Activated CD4-positive, alpha-beta T cell treated with anti-CD3 and anti-CD28 coated beads, Interleukin-2, amount 50 U/mL, for 24 hours (primary cell): ENCODE data around the gene ACADSB.

Experiments used
- DNase-seq, 2 donors: peaks; one replicate each; pipeline ENCODE4 v3.0.0-alpha.2; 2020; ENCODE audit warnings: low read depth in 1 of 2, low spot score in 1 of 2

Gene ACADSB

GRCh38 chr10:123008355-123009104 is at the start of gene ACADSB, which contains the start of gene IKZF5:
Gene ACADSB, plus strand, starts transcription at chr10:123009006. Its CDS starts 24 bp downstream, at chr10:123009030.
Gene IKZF5, minus strand, starts transcription at chr10:123008795. Its CDS starts 10,170 bp downstream, at chr10:122998625.
- peak; percentile 83 to 96 for DNase-seq

DNA sequence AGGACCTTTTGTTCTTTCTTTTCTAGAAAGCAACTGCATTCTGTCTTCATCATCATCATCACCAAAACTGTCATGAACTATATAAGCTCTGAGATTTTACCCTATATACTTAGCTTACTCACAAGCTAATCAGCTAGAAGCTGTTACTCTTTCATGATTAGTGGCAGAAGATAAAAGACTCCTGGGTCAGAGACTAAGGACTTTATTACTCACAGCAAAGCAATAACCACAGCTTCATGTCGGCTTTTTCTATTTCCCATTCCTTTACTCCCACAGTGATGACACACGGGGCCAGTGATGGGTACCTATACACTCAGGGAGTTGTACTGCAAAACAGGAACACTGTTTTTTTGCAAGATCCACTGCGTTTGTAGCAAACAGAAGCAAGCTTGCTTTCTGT is 46.4 kb upstream of the ACADSB start:
- DNase-seq = no peak

DNA sequence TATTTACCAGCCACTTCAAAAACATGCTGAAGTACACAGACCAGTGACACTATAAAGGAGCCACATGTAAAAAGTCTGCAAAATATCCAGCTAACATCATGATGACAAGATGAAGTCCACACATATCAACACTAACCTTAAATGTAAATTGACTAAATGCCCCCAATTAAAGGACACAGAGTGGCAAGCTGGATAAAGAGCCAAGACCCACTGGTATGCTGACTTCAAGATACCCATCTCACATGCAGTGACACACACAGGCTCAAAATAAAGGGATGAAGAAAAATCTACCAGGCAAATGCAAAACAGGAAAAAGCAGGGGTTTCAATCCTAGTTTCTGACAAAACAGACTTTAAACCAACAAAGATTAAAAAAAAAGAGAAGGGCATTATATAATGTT is 41.9 kb upstream of the ACADSB start:
- DNase-seq = no peak

DNA sequence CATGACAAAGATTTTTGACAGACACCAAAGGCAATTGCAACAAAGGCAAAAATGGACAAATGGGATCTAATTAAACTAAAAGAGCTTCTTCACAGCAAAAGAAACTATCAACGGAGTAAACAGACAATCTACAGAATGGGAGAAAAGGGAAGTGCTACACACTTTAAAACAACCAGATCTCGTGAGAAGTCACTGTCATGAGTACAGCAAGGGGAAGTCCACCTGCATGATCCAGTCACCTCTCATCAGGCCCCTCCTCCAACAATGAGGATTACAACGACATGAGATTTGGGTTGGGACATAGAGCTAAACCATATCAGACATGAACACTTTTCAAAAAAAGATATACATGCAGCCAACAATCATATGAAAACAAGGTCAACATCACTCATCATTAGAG is 40.1 kb upstream of the ACADSB start:
- DNase-seq = no peak

DNA sequence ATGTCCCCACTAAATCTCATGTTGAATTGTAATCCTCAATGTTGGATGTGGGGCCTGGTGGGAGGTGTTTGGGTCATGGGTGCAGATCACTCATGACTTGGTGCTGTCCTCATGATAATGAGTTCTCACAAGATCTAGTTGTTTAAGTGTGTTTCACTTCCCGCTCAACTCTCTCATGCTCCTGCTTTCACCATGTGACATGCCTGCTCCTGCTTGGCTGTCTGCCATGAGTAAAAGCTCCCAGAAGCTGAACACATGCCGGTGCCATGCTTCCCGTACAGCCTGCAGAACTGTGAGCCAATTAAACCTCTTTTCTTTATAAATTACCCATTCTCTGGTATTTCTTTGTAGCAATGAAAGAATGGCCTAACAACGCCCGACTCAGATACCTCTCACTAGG is 34.8 kb upstream of the ACADSB start:
- no peak for DNase-seq

GRCh38 chr10:122974543-122975064 is 34.2 kb upstream of the ACADSB start:
- DNase-seq = no peak

- peak; percentile 78 to 85 for DNase-seq
Observed at GRCh38 chr10:122980209-122981065, 28.4 kb upstream of the ACADSB start, which contains the start of gene PSTK. Gene PSTK, plus strand, starts transcription at chr10:122980401. Its CDS starts 79 bp downstream, at chr10:122980480.

GRCh38 chr10:122981066-122981464 is 27.7 kb upstream of the ACADSB start:
- no peak for DNase-seq

- no peak for DNase-seq
Observed at GRCh38 chr10:122983898-122984297, 24.9 kb upstream of the ACADSB start.

DNA sequence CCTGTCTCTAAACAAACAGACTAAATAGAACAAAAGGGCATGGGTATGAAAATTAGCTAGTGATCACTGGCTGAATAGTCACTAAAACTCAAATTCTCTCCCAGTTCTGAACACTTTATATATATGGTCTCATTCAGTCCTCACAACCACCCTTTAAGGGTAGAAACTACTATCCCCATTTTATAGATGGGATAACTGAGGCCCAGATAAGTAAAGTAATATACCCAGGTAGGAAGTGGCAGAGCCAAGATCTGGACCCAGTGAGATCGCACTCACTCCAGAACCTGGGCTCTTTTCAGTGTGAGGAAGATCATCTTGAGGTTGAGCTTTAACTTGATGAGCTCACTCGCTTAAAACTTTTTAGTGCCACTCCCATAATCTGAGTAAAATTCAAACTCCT is 24.1 kb upstream of the ACADSB start:
- DNase-seq = no peak

- DNase-seq = no peak
Observed at GRCh38 chr10:122986335-122986734, 22.5 kb upstream of the ACADSB start.

- no peak for DNase-seq
Observed at GRCh38 chr10:122988501-122988900, 20.3 kb upstream of the ACADSB start.

DNA sequence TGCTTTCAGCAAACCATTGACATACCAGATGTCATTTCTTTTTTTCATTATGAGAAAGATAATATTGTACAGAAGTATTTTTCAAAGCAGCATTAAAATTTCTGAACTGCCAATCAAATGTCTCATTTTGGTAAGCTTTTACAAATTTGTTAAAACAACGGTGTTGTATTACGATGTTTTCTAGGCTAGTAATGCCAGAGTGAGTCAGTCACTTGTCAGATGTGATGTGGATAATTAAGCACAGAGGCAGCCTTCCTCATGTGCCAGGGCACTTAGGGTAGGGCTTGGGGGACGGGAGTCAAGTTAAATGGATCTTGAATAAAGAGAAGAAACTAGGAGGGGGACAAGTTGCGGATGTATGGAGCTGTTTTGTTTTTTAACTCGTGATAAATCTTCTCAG is 18.5 kb upstream of the ACADSB start:
- no peak for DNase-seq

- DNase-seq = no peak
Observed at GRCh38 chr10:122992031-122992585, 16.7 kb upstream of the ACADSB start.

GRCh38 chr10:122993797-122994336 is 14.9 kb upstream of the ACADSB start:
- DNase-seq = no peak

DNA sequence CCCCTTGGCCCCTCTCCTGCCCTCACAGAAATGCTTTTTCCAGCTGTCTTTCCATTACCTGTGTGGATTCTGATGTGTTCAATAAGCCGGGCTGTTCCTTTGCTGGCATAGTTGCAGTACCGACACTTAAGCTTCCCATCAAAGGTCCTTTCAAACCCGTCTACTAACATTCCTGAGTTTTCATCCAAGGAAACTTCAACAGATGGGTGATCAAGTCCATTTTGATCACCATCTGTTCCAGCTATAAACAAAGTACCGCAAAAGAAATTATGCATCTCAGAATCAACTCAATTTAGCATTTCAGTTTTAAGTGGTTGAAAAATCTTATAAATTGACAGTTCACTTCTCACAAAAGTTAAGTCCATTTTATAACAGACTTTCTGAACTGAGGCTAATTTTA is 12.9 kb upstream of the ACADSB start:
- DNase-seq = no peak

DNA sequence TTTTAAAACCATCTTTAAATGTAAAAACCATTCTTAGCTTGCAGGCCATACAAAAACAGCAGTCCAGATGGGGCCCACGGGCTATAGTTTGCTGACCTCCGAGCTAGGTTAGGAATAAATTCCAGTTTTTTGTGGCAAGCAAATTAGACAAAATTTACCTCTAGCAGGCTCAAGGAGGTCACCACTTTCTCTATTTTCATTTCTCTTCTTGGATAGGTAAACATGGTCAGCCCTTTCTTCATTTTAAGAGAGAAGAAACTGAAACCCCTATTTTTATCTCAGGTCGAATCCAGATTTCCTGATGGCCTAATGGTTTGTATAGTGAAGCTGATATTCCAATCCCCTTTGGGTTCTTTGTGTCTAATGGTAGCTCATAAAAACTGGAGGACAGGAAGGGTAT is 10.9 kb upstream of the ACADSB start:
- no peak for DNase-seq

DNA sequence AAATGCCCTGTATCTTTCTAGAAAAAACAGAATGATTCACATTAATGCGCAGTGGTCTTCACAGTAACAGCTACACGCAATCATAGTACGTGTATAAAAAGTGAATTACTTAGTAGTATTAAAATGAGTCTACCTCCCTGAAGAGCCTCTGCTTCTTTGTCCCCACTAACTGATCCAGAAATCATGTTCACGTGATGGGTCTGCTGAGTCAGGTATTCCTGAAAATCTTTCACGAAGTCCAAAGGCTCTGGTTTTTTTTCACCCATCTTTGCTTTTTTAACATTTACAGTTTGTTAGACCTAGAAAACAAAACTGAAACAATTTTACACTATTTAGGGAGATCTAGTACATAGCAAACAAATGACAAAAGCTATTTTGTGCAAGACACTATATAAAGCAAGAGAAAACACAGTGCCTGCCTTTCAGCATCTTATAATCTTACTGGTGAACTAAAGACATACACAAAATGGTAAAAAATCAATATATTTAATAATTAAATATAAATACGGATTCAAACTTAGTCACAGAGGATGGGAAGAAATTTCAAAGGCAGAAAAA is 10.4 kb upstream of the ACADSB start:
- no peak for DNase-seq

DNA sequence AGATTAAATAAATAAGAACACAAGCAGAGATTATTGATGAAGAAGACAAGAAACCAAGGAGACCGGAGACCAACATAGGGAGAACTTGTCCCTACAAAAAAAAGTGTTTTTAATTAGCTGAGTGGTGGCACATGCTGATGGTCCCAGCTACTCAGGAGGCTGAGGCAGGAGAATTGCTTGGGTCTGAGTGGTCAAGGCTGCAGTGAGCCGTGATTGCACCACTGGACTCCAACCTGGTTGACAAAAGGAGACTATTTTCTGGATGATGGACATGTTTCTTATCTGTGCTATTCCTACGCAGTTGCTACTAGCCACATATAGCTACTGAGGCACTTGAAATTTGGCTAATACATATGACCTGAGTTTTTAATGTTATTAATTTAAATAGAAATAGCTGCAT is 9.9 kb upstream of the ACADSB start:
- no peak for DNase-seq

DNA sequence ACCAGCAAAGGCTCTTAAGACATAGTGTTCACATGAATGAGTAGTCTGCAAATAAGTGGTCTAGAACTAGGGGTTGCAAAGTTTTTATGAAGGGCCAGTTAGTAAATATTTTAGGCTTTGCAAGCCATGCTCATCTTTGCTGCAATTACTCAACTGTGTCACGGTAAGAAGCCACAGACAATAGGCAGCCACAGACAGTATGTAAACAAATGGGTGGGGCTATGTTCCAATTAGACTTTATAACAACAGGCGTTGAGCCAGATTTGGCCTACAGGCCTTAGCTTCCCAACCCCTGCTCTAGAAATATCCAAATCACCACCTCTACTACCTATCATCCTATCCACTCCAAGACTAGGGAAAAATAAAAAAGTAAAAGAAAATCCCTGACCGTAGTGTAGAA is 9.5 kb upstream of the ACADSB start:
- no peak for DNase-seq

GRCh38 chr10:123000155-123000554 is 8.7 kb upstream of the ACADSB start:
- no peak for DNase-seq
